ENCODE measurements around the gene DCST2.
"Not testable (repeated sequence)": the region's sequence is repeated elsewhere in the genome, so short reads cannot be mapped to it uniquely, and the experiment has no call there.

Gene DCST2

GRCh38 chr1:154983776-154984466 lies 49.7 kb downstream of the DCST2 start:
- no peak for TF ChIP-seq CTCF (IDR thresholded peaks at IDR 0.05; ENCODE audit: low read depth, low read length, missing control alignments)
- DNase-seq (ENCODE audit: low read depth), result no peak
- H3K4me3 ChIP-seq (ENCODE audit: low read depth, low read length), result peak overlapping the region; percentile 85

DNA sequence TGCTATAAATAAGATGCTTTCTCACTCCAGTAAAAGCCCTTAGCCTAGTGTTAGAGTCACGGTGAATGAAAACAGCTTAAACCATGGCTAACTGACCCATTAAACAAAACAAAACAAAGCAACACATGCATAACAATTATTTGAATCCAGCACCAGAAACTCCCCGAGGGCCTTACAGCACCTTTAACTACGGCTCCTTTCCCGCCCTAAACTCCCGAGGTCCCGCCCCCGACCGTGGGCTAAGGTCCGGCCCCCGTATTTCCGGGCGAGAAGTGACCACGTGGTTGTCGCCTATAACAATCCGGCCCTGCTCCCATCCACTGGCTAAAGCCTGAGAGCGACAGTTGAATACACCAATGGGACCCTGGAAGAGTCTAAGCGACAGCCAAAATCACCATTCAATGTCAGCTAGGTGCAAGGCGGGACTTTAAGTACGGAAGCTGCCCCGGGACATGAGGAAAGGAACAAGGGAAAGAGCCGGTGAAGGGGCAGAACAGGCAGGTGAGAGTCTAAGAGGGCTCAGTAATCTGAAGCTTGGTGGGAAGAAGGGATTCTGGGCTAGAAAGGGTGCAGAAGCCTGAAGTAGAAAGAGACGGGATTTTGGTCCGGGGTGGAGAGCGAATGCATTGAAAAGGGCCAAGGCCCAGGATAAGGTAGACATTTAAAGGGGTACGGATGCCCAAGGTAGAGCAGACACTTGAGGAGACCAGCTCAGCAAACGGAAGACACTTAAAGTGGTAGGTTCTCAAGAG lies 50.5 kb downstream of the DCST2 start, which contains the start of gene FLAD1:
TSS of gene FLAD1 (plus strand) at position 448 of the 752 bp plus-strand sequence. CDS start 351 bp downstream, outside the sequence.
- peak within 1 kb of the TSS; percentile 85 for H3K4me3 ChIP-seq (ENCODE audit: low read depth, low read length)
- DNase-seq (ENCODE audit: low read depth), result peak; percentile 100
- TF ChIP-seq CTCF (IDR thresholded peaks at IDR 0.05; ENCODE audit: low read depth, low read length, missing control alignments), result no peak

DNA sequence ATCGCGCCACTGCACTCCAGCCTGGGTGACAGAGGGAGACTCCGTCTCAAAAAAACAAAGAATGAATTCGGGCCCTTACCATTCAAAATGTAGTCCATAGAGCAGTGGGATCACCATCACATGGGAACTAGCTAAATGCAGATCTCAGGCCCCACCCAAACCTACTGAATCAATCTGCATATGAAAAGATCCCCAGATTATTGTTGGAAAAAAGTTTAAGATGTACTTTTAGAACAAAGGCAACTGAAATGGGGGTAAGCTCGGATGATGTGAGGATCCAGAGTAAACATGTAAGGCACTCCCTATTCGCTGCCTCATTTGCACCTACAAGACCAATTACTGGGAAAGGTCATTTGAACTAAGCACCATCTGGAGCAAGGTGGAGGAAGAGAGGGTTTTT lies 51.2 kb downstream of the DCST2 start:
- TF ChIP-seq CTCF (IDR thresholded peaks at IDR 0.05; ENCODE audit: low read depth, low read length, missing control alignments), result no peak
- H3K4me3 ChIP-seq (ENCODE audit: low read depth, low read length), result peak overlapping the region; percentile 50
- DNase-seq (ENCODE audit: low read depth), result no peak

DNA sequence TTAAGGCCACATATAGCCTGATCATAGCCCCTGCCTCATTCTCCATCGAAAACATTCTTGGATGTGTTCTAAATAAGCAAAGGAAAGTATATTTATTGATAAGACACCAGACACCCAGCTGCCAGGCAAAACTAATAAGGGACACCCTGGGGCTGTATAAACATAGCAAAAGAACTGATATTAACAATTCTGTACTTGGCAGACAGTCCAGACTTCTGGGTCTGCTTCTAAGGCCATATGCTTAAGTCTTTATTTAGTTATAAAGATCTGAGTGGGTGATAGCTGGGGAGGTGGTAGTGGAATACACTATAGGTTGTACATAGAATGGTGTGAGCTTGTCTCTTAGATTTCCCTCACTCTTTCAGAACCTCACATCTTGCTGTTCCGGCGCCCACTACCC lies 55.2 kb downstream of the DCST2 start:
- no peak for DNase-seq (ENCODE audit: low read depth)
- no peak for TF ChIP-seq CTCF (IDR thresholded peaks at IDR 0.05; ENCODE audit: low read depth, low read length, missing control alignments)
- no peak overlapping the region for H3K4me3 ChIP-seq (ENCODE audit: low read depth, low read length)

DNA sequence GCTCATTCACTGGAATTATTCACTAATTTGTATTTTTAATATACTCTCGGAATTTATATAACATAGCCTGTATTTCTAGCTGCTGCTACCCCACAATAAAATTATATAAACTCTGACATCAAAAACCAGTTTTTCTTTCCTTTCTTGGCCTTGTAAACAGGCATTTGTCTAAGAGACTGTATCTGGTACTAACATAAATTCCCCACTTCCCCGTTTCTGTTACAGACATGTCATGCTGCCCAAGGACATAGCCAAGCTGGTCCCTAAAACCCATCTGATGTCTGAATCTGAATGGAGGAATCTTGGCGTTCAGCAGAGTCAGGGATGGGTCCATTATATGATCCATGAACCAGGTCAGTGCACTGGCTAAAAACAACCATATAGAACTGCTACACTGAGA lies 55.8 kb downstream of the DCST2 start:
- not testable (repeated sequence) for H3K4me3 ChIP-seq (ENCODE audit: low read depth, low read length); DNase-seq (ENCODE audit: low read depth)

DNA sequence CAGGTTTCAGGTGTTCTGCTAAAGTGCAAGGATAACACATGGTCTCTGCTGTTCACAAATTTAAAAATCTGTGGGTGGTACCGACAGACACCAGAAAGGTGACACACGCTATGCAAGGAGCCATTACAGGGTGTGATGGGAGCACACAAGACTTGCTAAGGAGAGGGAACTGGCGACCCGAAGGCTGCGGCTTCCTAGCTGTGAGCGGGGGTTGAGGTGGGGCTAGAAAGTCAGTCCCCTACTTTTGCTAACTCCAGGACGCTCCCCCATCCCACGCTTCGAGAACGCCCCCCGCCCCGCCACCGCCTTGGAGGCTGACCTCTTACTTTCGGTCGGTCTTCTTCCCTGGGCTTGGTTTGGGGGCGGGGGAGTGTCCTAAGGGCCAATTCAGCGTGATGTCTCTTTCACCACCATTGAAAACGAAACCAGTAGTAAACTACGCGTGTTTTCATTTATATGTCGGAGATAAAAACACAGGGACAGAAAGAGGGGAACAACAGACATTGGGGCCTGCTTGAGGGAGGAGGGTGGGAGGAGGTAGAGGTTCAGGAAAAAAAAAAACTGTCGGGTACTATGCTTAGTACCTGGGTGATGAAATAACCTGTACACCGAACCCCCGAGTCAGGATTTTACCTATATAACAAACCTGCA lies 58.0 kb downstream of the DCST2 start:
- H3K4me3 ChIP-seq (ENCODE audit: low read depth, low read length), result peak overlapping the region; percentile 85
- DNase-seq (ENCODE audit: low read depth), result peak; percentile 59
- TF ChIP-seq CTCF (IDR thresholded peaks at IDR 0.05; ENCODE audit: low read depth, low read length, missing control alignments), result no peak

DNA sequence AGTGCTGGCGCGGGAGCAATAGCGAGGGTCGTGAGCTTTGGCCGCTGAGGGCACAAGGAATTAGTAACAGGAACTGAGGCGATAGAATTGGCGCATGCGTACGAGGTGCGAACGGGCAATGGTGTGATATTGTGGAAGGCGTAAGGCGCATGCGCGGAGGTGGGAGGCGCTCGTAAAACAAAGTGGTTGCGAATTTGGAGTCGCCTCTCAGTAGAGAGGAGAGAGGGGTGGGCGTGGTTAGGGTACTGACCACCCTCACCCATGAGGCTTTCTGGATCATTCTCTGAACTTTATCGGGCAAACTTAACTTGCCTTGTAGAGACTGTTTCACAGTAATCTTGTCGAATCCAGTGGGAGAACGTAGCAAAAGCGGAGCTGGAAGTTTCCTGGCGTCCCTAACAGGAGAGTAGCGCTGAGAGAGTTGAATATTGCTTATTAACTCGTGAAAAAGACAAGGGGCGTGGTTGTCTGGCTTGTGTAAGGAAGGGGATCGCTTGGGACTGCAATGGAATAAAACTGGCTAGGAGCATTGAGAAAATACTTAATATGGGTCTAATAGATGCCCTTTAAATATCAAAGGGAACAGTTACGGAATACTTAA lies 58.7 kb downstream of the DCST2 start:
- DNase-seq (ENCODE audit: low read depth), result peak; percentile 93
- peak overlapping the region; percentile 85 for H3K4me3 ChIP-seq (ENCODE audit: low read depth, low read length)
- no peak for TF ChIP-seq CTCF (IDR thresholded peaks at IDR 0.05; ENCODE audit: low read depth, low read length, missing control alignments)
